Fibroblast of mammary gland (primary cell): Measurements from ENCODE around the gene TMSB10.
"Not testable (repeated sequence)": the region's sequence is repeated elsewhere in the genome, so short reads cannot be mapped to it uniquely, and the experiment has no call there.

Source experiments
- DNase-seq: peaks from one replicate; pipeline ENCODE4 v3.0.0-alpha.2; 2010; ENCODE audit warnings: low read depth
- H3K4me3 ChIP-seq: 2 replicates; pipeline ENCODE4 v1.5.1; 2011; ENCODE audit warnings: low read depth, mild to moderate bottlenecking, low read length, moderate library complexity; ENCODE audit not compliant: control insufficient read depth
- CTCF ChIP-seq: conservative IDR thresholded peaks from 2 replicates; pipeline ENCODE4 v1.5.1; 2011; ENCODE audit warnings: low read depth, low read length, inconsistent platforms; ENCODE audit not compliant: control insufficient read depth, insufficient read depth

The TMSB10 gene

GRCh38 chr2:84862006-84862405 is 43.5 kb upstream of the TMSB10 start:
- DNase-seq: no peak
- no peak for TF ChIP-seq CTCF
- no peak overlapping the region for H3K4me3 ChIP-seq

- H3K4me3 ChIP-seq: no peak overlapping the region
- DNase-seq: peak; percentile 55
- TF ChIP-seq CTCF: no peak
Measured at GRCh38 chr2:84865181-84865783, 40.2 kb upstream of the TMSB10 start.

- no peak overlapping the region for H3K4me3 ChIP-seq
- DNase-seq: peak; percentile 86
- no peak for TF ChIP-seq CTCF
Measured at GRCh38 chr2:84866122-84866521, 39.3 kb upstream of the TMSB10 start.

- not testable (repeated sequence) for DNase-seq, H3K4me3 ChIP-seq
Measured at GRCh38 chr2:84868327-84868726, 37.1 kb upstream of the TMSB10 start.

GRCh38 chr2:84870306-84870705 is 35.1 kb upstream of the TMSB10 start:
- no peak overlapping the region for H3K4me3 ChIP-seq
- no peak for DNase-seq
- TF ChIP-seq CTCF: no peak

- not testable (repeated sequence) for H3K4me3 ChIP-seq
Measured at GRCh38 chr2:84872691-84873090, 32.8 kb upstream of the TMSB10 start.

GRCh38 chr2:84873350-84873749 is 32.1 kb upstream of the TMSB10 start:
- no peak for DNase-seq
- H3K4me3 ChIP-seq: no peak overlapping the region
- TF ChIP-seq CTCF: no peak

More at GRCh38 chr2:84872691-84873090, 32.8 kb upstream of the TMSB10 start:
- not testable (repeated sequence) for DNase-seq
